Astrocyte (in vitro differentiated cells and primary cell): ENCODE results near the gene NKAIN2. TPM values are rescaled to one million over a fixed set of nuclear protein-coding genes. Genes with fewer than 3 reads are reported as not detected.

Experiments
- DNase-seq: peaks from one replicate; pipeline ENCODE4 v3.0.0-alpha.2; 2010; ENCODE audit warnings: low read depth
- FAIRE-seq: peaks from 2 replicates; lab custom pipeline; 2011; peaks lifted over from hg19 to GRCh38; lab: Jason Lieb, UNC
- H2AFZ ChIP-seq: 2 replicates; pipeline ENCODE4 v1.6.0; 2012; ENCODE audit warnings: low read depth, low read length, inconsistent platforms
- H3K27ac ChIP-seq: 2 replicates; pipeline ENCODE4 v1.5.1; 2011; ENCODE audit warnings: low read depth, low read length, inconsistent platforms
- H3K27me3 ChIP-seq: 2 replicates; pipeline ENCODE4 v1.6.0; 2011; ENCODE audit warnings: low read length, inconsistent platforms; ENCODE audit not compliant: insufficient read depth
- H3K36me3 ChIP-seq: 2 replicates; pipeline ENCODE4 v1.5.1; 2011; ENCODE audit warnings: low read length, inconsistent platforms; ENCODE audit not compliant: insufficient read depth
- H3K4me1 ChIP-seq: 2 replicates; pipeline ENCODE4 v1.5.1; 2011; ENCODE audit warnings: low read length, inconsistent platforms; ENCODE audit not compliant: insufficient read depth
- H3K4me2 ChIP-seq: 2 replicates; pipeline ENCODE4 v1.6.0; 2012; ENCODE audit warnings: low read length, inconsistent platforms
- H3K4me3 ChIP-seq: 2 replicates; pipeline ENCODE4 v1.5.1; 2011; ENCODE audit warnings: low read depth, mild to moderate bottlenecking, low read length, inconsistent platforms; ENCODE audit not compliant: insufficient read depth
- H3K79me2 ChIP-seq: 2 replicates; pipeline ENCODE4 v1.6.0; 2012; ENCODE audit warnings: mild to moderate bottlenecking, low read length, inconsistent platforms; ENCODE audit not compliant: insufficient read depth
- H3K9ac ChIP-seq: 2 replicates; pipeline ENCODE4 v1.6.0; 2012; ENCODE audit warnings: mild to moderate bottlenecking, low read length, inconsistent platforms
- H3K9me3 ChIP-seq: 2 replicates; pipeline ENCODE4 v1.5.1; 2012; ENCODE audit warnings: low read depth, mild to moderate bottlenecking, low read length, inconsistent platforms; ENCODE audit not compliant: insufficient read depth
- H4K20me1 ChIP-seq: 2 replicates; pipeline ENCODE4 v1.6.0; 2012; ENCODE audit warnings: low read length, inconsistent platforms; ENCODE audit not compliant: insufficient read depth
- H3K27ac Mint-ChIP-seq: one replicate; pipeline ENCODE4 v1.8.0; 2021; ENCODE audit warnings: mild to moderate bottlenecking, mixed read lengths; ENCODE audit not compliant: unreplicated experiment
- H3K27me3 Mint-ChIP-seq: one replicate; pipeline ENCODE4 v1.8.0; 2021; ENCODE audit warnings: low read depth, mixed read lengths; ENCODE audit not compliant: unreplicated experiment
- H3K36me3 Mint-ChIP-seq: one replicate; pipeline ENCODE4 v1.8.0; 2021; ENCODE audit warnings: low read depth, mixed read lengths; ENCODE audit not compliant: unreplicated experiment
- H3K4me1 Mint-ChIP-seq: one replicate; pipeline ENCODE4 v1.8.0; 2021; ENCODE audit warnings: low read depth, mixed read lengths; ENCODE audit not compliant: unreplicated experiment
- H3K4me3 Mint-ChIP-seq: one replicate; pipeline ENCODE4 v1.8.0; 2021; ENCODE audit warnings: mild to moderate bottlenecking, moderate library complexity, mixed read lengths; ENCODE audit not compliant: unreplicated experiment
- H3K9me3 Mint-ChIP-seq: one replicate; pipeline ENCODE4 v1.8.0; 2021; ENCODE audit warnings: mild to moderate bottlenecking, mixed read lengths; ENCODE audit not compliant: unreplicated experiment
- CTCF ChIP-seq: IDR thresholded peaks from 2 replicates; pipeline ENCODE4 v1.5.1; 2011; ENCODE audit warnings: low read depth, mild to moderate bottlenecking, inconsistent platforms, low read length, moderate library complexity; ENCODE audit not compliant: insufficient read depth
- EZH2 ChIP-seq: IDR thresholded peaks from 2 replicates; pipeline ENCODE4 v1.6.1; 2012; ENCODE audit warnings: mild to moderate bottlenecking, low read length, inconsistent platforms; ENCODE audit not compliant: insufficient read depth
- total RNA-seq: library from RNA; stranded (reverse); gene quantifications from 2 replicates; pipeline ENCODE4 v1.2.1, GENCODE V29; 2021

NKAIN2 gene
- total RNA-seq, 1 donor from 2014 or later = 0.07 TPM

DNA sequence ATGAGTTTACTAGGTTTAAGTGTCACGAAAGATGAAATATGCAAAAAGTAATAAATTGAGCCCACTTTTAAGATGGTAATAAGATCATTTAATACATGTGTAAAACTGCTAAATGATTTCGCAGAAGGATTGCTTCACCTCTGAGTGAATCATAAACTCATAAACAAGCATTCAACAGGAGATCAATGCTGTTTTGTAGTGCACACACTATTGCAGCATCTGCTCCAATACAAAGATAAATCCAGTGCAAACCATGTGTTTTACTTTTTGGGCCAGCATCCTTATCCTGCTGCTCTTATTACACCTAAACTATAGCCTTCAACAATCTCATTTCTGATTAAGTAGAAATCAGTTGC is 400.1 kb downstream of the NKAIN2 start:
- no peak overlapping the region for H2AFZ ChIP-seq
- FAIRE-seq = no peak

DNA sequence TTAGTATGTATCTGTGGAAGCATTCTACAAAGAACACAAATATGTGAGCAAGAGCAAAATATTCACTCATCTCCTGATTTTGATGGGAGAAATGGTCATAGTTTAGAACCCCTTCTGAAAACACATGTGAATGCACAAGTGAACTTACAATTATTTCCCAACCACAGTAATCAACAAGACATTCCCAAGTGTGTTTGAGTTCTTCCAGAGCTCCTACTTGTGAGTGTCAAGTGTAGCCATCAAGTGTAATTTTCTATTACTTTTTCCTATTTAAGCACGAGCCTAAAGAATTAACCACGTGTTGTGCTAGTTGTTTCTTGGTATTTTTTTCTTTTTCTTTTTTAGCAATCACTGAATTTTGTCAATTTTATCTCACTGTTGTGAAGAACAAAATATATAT is 402.3 kb downstream of the NKAIN2 start:
- Histone ChIP-seq H3K4me3 (no peak overlapping the region), H2AFZ (no peak overlapping the region), H4K20me1 (no peaks in the 10 kb centered on the region), H3K4me1 (no peaks in the 10 kb centered on the region), H3K27me3 (no peaks in the 10 kb centered on the region), H3K27ac (no peak overlapping the region), H3K79me2 (no peaks in the 10 kb centered on the region), H3K4me2 (no peak overlapping the region), H3K36me3 (no peaks in the 10 kb centered on the region), H3K9me3 (no peaks in the 10 kb centered on the region), H3K9ac (no peak overlapping the region)
- no peak for TF ChIP-seq EZH2
- TF ChIP-seq CTCF = no peak
- peaks cover 6% of the 10 kb centered on the region for H3K4me1 Mint-ChIP-seq
- H3K9me3 Mint-ChIP-seq = no peaks in the 10 kb centered on the region
- DNase-seq (no peak), FAIRE-seq (no peak)
- no peak overlapping the region for H3K27ac Mint-ChIP-seq
- H3K36me3 Mint-ChIP-seq = no peaks in the 10 kb centered on the region
- no peak overlapping the region for H3K4me3 Mint-ChIP-seq
- no peaks in the 10 kb centered on the region for H3K27me3 Mint-ChIP-seq

More for the DNA sequence above, 400.1 kb downstream of the NKAIN2 start:
- Histone ChIP-seq H3K4me2 (no peak overlapping the region), H3K27ac (peak overlapping the region; percentile 30), H3K27me3 (no peaks in the 10 kb centered on the region), H3K4me1 (no peaks in the 10 kb centered on the region), H3K36me3 (no peaks in the 10 kb centered on the region), H3K9me3 (no peaks in the 10 kb centered on the region), H4K20me1 (no peaks in the 10 kb centered on the region), H3K9ac (no peak overlapping the region), H3K4me3 (no peak overlapping the region), H3K79me2 (no peaks in the 10 kb centered on the region)
- no peaks in the 10 kb centered on the region for H3K27me3 Mint-ChIP-seq
- H3K27ac Mint-ChIP-seq = no peak overlapping the region
- no peak overlapping the region for H3K4me3 Mint-ChIP-seq
- H3K36me3 Mint-ChIP-seq = no peaks in the 10 kb centered on the region
- no peaks in the 10 kb centered on the region for H3K9me3 Mint-ChIP-seq
- TF ChIP-seq CTCF = no peak
- TF ChIP-seq EZH2 = no peak
- peaks cover 8% of the 10 kb centered on the region for H3K4me1 Mint-ChIP-seq
- no peak for DNase-seq

DNA sequence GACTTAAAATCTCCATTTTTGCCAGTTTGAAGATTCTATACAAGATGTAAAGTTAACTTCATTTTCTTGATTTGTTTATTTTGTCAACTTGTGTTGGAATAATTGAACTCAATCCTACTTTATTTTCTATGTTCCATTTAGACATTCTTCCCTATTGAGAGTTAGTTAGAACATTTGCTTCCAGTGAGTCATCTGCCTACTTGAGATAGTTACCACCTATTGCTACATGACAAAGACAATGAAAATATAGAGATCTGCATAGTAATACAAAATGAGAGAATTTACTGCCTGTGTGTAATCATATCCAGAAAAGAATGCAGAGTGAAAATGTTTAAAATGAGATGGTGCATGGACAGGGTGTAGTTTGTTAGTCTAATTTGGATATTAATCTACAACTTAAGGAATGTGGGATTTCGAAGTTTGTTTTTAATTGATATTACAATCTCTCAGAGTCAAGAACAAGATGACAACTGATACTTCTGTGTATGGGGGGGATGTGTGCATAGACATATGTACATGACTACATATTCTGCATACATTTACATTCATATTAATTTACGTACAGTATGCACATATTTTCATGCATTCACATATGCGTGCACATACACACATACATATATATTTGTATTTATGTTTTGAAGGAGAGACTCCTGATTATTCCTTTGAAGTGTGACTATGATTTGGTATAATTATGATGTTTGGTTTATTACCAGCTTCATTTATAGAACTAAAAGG is 420.1 kb downstream of the NKAIN2 start:
- peak; percentile 75 for DNase-seq

More for the DNA sequence above, 420.1 kb downstream of the NKAIN2 start:
- Histone ChIP-seq H4K20me1 (no peaks in the 10 kb centered on the region), H3K4me3 (no peak overlapping the region), H3K27ac (no peak overlapping the region), H3K79me2 (no peaks in the 10 kb centered on the region), H3K9ac (no peak overlapping the region), H3K4me2 (no peak overlapping the region), H3K4me1 (peaks cover 7% of the 10 kb centered on the region), H3K9me3 (no peaks in the 10 kb centered on the region), H2AFZ (no peak overlapping the region), H3K36me3 (no peaks in the 10 kb centered on the region), H3K27me3 (no peaks in the 10 kb centered on the region)
- Mint-ChIP-seq H3K27me3 (no peaks in the 10 kb centered on the region), H3K27ac (peak overlapping the region; percentile 84), H3K4me3 (no peak overlapping the region), H3K4me1 (peaks cover 39% of the 10 kb centered on the region), H3K9me3 (no peaks in the 10 kb centered on the region), H3K36me3 (no peaks in the 10 kb centered on the region)
- FAIRE-seq = no peak
- TF ChIP-seq CTCF (no peak), EZH2 (no peak)
